Amygdala (tissue), 56 donors: ENCODE results near the gene ZNF609.

Experiments used
- DNase-seq, 56 donors: peaks; one replicate each; lab custom pipeline; 2025; lab: John Stamatoyannopoulos, UW

Gene ZNF609

DNA sequence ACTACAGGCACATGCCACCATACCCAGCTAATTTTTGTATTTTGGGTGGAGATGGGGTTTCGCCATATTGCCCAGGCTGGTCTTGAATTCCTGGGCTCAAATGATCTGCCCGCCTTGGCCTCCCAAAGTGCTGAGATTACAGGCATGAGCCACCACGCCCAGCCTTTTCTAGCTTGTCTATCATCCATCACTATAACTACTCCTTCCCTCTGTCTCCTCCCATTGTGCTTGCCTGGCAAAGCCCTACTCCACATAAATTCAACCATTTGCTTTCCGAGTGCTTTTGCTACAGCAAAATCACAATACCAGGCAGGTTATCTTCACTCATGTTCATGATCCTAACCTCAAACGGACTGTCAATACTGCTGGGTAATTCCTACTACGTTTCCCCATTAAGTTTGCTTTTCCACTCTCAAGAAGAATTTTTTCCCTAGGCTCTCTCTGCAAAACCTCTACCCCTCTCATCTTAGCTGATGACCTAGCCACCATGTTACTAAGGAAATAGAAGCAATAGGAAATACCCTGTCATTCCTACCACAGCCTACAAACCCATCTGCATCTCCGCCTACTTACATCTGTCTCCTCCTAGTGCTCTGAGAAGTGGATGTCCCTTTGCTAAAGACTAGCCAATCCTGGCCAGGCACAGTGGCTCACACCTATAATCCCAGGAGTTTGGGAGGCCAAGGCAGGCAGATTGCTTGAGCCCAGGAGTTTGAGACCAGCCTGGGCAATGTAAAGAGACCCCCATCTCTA lies 250.5 kb downstream of the ZNF609 start:
- DNase-seq, result peak in 2 of 56 donors; percentile 20 to 26

DNA sequence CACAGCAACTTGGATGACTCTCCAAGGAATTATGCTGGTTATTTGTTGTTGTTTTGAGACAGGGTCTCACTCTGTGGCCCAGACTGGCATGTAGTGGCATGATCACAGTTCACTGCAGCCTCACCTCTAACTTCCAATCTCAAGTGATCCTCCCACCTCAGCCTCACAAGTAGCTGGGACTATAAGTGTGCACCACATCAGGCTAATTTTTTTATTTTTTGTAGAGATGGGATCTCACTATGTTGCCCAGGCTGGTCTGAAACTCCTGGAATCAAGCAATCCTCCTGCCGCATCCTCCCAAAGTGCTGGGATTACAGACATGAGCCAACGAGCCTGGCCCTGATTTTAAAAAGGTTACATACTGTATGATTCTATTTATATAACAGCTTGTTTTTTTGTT lies 252.0 kb downstream of the ZNF609 start:
- no peak for DNase-seq

DNA sequence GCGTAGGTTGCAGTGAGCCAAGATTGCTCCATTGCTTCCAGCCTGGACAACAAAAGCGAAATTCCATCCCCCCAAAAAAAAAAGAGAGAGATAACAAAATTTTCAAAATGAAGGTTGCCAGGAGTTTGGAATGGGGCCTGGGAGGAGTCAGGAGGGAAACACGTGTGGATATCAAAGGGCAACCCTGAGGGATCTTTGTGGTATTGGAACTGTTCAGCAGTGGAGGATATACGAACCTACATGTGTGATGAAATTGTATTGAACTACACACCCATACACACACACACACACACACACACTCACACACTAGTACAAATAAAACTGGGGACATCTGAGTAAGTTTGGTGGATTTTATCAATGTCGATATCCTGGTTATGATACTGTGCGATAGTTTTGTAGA lies 253.2 kb downstream of the ZNF609 start:
- no peak for DNase-seq

DNA sequence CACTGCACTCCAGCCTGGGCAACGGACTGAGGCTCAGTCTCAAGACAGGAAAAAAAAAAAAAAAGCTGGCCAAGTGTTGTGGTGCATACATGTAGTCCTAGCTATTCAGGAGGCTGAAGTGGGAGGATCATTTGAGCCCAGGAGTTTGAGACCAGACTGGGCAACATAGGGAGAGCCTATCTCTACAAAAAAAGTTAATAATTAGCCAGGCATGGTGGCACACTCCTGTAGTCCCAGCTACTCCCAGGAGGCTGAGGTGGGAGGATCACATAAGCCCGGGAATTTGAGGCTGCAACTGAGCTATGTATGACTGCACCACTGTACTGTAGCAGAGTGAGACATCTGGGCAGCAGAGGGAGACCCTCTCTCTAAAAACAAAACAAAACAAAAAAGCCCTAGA lies 256.1 kb downstream of the ZNF609 start:
- no peak for DNase-seq

DNA sequence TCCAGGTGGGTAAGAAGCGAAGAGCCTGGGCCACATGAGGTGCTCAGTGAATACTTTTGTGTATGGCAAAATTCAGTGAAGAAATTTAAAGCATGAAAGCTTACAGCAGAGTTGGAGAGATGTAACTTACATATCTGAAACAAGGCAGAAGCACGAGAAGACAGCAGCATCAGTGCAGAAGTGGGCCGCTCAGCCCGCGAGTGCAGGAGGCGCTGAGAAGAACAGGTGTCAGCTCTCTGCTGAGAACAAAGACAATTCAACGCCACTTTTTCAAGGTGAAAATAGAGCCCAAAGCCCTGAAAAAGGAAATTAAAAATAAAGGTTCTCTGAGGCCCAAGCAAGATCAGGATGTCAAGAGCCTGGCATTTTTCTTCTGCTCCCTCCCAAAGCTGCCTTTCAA lies 256.8 kb downstream of the ZNF609 start:
- no peak for DNase-seq

DNA sequence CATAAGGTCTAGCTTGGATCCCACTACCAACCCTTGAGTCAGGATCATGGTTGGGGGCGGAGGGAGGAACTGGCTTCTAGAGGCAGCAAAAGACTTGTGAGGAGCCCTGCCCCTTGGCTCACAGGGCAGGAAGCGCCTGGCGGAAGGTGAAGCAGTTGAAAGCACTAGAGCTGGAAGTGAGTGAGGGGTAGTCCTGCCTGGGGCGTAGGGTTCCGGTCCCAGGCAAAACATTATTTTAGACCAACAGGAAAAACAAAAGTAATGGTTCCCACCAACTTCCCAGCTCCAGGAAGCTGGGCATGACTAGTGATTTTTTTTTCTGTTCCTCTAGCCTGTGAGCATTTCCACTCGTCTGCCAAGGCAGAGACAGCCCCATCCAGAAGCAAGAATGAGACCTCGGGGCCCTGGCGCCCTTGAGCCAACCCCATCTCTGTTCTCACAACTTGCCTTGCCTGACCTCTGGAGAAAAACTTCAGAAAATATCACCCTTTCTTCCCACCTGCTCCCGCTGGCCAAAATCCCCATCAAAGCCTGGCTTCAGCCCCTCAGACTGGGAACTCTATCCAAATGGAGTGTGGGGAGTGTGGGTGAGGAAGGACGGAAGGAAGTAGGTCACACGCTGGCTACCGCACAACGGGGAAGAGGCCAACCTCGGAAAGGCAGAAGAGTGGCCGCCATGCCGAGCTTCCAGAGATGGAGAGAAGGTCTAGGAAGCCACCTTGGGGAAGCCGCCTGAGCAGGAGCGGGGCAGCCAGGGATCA lies 257.5 kb downstream of the ZNF609 start:
- DNase-seq, result peak in 2 of 56 donors; percentile 16 to 27

DNA sequence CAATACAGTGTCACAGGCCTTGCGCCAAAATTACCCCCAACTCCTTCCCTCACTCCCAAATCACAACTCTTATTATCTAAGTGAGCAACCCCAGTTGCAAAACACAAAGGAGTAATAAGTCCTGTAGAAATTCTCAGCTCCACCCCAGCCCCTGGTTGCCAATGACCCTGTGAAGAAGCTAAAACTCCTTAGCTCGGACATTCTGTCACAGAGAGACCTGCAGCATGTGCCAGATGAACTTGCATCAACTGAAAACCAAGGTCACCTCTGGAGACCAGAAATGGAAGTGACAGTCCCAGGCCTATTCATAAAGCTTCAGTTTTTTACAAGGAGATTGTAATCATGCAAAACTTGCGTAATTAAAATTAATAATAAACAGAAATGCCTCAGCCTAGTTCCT lies 259.8 kb downstream of the ZNF609 start:
- no peak for DNase-seq

DNA sequence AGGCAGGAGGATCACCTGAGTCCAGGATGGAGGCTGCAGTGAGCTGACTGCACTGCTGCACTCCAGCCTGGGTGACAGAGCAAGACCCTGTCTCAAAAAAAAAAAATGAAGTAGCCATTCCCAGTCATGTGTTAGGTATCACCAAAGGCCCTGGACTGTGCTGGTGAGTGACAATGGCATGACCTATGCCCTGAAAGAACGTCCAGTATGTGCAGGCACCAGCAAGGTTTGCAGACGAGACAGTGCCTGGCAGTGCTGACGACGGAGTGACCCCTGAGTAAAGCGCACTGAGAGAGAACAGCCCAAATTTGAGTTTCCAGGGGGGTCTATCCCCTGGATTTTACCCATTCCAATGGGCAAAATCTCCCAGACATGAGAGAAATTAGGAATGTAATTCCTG lies 269.8 kb downstream of the ZNF609 start:
- DNase-seq, result no peak

DNA sequence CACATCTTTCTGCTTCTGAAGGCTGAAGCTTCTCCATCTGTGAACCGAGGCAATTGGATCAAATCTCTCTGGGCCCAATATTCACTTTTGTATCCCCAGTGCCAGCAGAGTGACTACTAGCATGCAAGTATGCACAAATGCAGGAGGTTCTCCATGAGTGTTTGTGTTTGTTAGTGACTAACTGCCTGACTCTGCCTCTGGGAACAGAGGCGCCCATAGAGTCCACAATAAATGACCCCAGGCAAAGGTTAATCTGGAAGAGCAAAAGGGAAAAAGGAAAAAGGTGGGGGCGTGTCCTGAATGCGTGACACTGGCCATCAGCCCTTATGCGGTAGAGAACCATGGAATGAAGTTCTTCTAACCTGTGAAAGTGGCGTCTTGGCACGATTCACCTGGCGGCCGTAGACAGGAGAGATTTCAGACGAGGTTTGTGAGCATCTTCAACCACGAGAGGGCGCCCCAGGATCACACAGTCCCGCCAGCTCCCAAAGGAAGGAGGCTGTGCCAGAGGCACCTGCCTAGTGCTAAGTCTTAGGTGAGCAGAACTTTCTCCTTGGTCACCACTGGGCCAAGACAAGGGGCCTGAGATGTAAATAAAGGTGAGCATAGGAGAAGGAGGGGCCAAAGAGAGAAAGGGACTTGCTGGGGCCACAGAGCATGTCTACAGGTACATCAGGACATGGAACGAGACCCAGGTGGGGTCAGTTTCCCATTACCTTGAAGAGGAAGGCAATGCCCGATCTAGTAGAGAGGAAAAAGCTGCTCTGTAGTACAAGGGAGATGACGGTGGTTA lies 270.8 kb downstream of the ZNF609 start:
- peak in 51 of 56 donors; percentile 8 to 86 (median 54) for DNase-seq

DNA sequence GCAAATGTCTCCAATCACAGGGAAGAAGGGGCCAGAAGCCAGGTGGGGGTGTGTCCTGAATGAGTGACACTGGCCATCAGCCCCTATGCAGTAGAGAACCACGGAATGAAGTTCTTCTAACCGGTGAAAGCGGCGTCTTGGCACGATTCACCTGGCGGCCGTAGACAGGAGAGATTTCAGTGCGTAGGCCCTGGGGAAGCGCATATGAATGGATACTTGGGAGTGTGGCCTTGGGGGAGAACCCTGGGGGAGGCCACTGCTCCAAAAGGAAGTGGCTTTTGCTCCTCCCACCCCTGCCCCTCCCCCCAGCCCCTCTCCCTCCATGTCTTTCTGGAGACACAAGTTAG lies 271.4 kb downstream of the ZNF609 start:
- DNase-seq, result no peak

DNA sequence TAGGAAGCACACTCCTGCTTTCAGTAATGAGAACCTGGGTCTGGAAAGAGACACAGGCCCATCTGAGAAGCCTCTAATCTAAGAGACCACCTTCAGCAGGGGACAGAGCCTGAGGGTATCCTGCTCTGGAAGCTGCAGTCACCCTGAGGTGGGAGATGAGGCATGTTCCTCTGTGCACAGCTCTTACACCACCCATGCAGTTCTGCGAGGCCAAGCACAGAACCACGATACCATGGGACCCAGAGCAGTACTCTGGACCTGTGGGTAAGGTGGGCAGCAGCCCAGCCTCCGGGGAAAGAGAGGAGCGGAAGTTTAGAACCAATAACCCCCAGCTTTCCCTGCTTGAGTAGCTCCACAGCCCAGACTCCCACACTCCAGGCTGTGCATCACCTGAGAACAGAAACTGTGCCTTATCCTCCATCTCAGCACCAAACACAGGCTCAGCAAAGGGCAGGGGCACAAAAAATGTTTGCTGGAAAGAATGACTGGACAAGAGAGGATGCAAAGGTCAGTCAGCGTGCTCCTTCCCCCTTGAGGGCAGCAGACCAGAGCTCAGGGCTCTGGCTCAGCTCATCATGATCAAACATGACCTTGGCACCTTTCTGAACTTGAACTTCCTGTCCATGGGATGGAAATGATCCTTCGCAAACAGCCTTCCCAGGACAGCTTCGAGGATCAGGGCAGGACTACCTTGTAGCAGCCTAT lies 271.9 kb downstream of the ZNF609 start:
- DNase-seq, result no peak
